HG03521 (cell line): ENCODE measurements around the gene ANO4.

ENCODE experiments used
- ATAC-seq: cut with Tn5 transposase; IDR thresholded peaks from one replicate; pipeline ENCODE4 v1.9.1; 2021; ENCODE audit warnings: mild to moderate bottlenecking, moderate library complexity; ENCODE audit not compliant: unreplicated experiment

ANO4 gene

GRCh38 chr12:101168001-101168400 is 373.4 kb downstream of the ANO4 start:
- ATAC-seq, result no peak

- ATAC-seq, result no peak
Observed at GRCh38 chr12:101172316-101172715, 377.7 kb downstream of the ANO4 start.

GRCh38 chr12:101173197-101173749 is 378.7 kb downstream of the ANO4 start:
- no peak for ATAC-seq

GRCh38 chr12:101174541-101174940 is 380.0 kb downstream of the ANO4 start:
- no peak for ATAC-seq
